HFFc6 (cell line): ENCODE data around the gene TMEM255B. TPM values are rescaled to one million over a fixed set of nuclear protein-coding genes. Genes with fewer than 3 reads are reported as not detected.

Experiments
- DNase-seq: peaks from one replicate; pipeline ENCODE4 v3.0.0-alpha.2; 2018
- H3K27ac Mint-ChIP-seq: 2 replicates; pipeline ENCODE4 v1.8.0; 2020; ENCODE audit warnings: mild to moderate bottlenecking, mixed read lengths
- H3K27me3 Mint-ChIP-seq: 2 replicates; pipeline ENCODE4 v1.8.0; 2021; ENCODE audit warnings: mild to moderate bottlenecking, moderate library complexity, mixed read lengths; ENCODE audit not compliant: insufficient read depth
- H3K36me3 Mint-ChIP-seq: 2 replicates; pipeline ENCODE4 v1.8.0; 2021; ENCODE audit warnings: low read depth, mixed read lengths
- H3K4me1 Mint-ChIP-seq: 2 replicates; pipeline ENCODE4 v1.8.0; 2020; ENCODE audit warnings: low read depth, mixed read lengths
- H3K4me3 Mint-ChIP-seq: 2 replicates; pipeline ENCODE4 v1.8.0; 2020; ENCODE audit warnings: mild to moderate bottlenecking, moderate library complexity, mixed read lengths
- H3K9me3 Mint-ChIP-seq: 2 replicates; pipeline ENCODE4 v1.8.0; 2020; ENCODE audit warnings: mild to moderate bottlenecking, mixed read lengths
- total RNA-seq, 6 experiments: library from RNA; stranded (reverse); fragmentation: NEBNext Ultra II Directional; extraction: Animal tissue kit (Norgen Biotek cat#: 25700); gene quantifications; 2 replicates in 1 of 6; 3 replicates in 5 of 6; pipeline ENCODE4 v1.2.3, GENCODE V29; 2021
- TF ChIP-seq, protein P1 (sequence below): fragments of 200-600 bp; sonication (generic); IDR thresholded peaks from 2 replicates; pipeline ENCODE4 v1.5.0; 2021; ENCODE audit warnings: antibody characterized with exemption, mild to moderate bottlenecking

The TMEM255B gene
- total RNA-seq, 6 experiments from 2014 or later = 8.2 to 10.3 (median 9.1) TPM

DNA sequence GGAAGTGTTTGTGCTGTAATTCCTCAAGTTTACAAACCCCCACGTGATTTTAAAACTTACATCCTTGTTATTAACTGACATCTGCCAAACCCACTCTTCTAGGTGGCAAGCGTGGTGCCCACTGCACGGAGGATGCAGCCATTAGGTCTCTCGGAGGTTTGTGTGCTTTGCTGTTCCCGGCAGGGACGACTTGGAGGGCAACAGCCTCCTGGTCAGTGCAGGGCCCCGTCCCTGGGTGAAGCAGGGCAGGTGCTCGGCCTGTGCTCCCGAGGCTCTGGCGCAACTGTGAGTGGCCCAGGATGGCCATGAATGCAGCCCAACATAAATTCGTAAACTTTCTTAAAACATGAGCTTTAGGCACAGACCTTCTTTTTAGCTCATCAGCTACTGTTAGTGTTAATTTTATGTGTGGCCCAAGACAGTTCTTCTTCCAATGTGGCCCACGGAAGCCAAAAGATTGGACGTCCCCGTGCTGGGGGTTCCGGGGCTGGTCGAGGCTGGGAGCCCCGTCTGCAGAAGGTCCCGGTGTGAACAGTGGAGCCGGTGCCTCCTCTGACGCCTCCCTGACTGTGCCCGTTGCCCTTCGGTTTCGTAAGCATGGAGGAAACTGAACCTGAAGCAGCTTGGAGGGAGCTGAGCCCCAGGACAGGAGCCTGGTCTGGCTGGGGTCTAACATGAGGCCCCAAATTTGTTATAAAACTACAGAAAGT is 93.0 kb downstream of the TMEM255B start:
- TF ChIP-seq, protein P1, sequence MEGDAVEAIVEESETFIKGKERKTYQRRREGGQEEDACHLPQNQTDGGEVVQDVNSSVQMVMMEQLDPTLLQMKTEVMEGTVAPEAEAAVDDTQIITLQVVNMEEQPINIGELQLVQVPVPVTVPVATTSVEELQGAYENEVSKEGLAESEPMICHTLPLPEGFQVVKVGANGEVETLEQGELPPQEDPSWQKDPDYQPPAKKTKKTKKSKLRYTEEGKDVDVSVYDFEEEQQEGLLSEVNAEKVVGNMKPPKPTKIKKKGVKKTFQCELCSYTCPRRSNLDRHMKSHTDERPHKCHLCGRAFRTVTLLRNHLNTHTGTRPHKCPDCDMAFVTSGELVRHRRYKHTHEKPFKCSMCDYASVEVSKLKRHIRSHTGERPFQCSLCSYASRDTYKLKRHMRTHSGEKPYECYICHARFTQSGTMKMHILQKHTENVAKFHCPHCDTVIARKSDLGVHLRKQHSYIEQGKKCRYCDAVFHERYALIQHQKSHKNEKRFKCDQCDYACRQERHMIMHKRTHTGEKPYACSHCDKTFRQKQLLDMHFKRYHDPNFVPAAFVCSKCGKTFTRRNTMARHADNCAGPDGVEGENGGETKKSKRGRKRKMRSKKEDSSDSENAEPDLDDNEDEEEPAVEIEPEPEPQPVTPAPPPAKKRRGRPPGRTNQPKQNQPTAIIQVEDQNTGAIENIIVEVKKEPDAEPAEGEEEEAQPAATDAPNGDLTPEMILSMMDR = no peak
- H3K36me3 Mint-ChIP-seq = peaks cover 36% of the 10 kb centered on the region

DNA sequence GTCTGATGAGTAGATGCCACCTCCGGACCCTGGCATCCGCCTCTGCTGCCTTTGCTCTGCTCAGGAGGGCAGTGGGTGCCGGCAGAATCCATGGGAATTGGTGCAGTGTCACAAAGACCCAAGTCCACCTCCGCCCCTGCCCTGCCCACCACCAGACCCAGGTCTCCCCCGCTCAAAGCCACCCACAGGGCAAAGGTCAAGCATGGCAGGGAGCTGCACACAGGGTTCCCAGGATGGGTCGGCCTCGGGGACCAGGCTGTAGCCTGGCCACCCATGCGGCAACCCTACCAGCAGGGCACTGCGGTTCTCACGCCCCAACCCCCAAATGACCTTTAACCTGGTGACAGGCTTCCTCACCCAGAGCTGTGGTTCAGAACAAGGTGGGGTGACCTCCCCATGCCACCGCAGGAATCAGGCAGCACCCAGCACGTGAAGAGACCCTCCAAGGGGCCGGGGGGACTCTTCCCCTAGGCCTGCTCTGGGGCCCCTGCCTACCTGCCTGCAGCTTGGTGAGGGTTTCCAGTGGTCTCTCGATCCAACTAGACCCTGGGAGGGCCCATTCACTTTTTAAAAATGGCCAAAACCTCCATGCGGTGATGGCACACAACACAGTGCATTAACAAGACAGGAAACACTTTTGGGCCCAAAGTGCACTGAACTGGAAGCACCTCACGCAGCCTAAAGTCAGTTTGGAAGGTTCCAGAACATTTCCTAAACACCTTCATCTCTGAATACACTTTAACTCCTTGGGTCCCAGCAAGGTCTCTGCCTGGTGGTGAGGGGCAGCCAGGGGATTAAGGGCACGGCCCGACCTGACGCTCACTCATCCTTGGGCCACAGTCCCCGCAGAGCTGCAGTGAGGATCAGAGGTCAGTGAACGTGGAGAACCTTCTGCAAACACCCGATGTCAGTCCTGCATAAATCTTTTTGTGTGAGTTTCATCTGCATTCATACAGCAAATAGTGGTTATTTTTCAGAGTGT is 93.8 kb downstream of the TMEM255B start:
- Mint-ChIP-seq H3K27ac (peak overlapping the region; percentile 78), H3K4me3 (peak overlapping the region; percentile 47; the same call in 1 of the 2 replicates), H3K4me1 (peaks cover 21% of the 10 kb centered on the region), H3K36me3 (peaks cover 31% of the 10 kb centered on the region), H3K27me3 (peaks cover 16% of the 10 kb centered on the region), H3K9me3 (no peaks in the 10 kb centered on the region)
- TF ChIP-seq, protein P1 = no peak
- no peak for DNase-seq

More for the DNA sequence above, 93.0 kb downstream of the TMEM255B start:
- DNase-seq = no peak
- H3K4me3 Mint-ChIP-seq = no peak overlapping the region; the same call in 1 of the 2 replicates
- H3K27ac Mint-ChIP-seq = no peak overlapping the region; the same call in 1 of the 2 replicates
- H3K9me3 Mint-ChIP-seq = no peaks in the 10 kb centered on the region
- H3K27me3 Mint-ChIP-seq = peaks cover 16% of the 10 kb centered on the region
- H3K4me1 Mint-ChIP-seq = peaks cover 12% of the 10 kb centered on the region

DNA sequence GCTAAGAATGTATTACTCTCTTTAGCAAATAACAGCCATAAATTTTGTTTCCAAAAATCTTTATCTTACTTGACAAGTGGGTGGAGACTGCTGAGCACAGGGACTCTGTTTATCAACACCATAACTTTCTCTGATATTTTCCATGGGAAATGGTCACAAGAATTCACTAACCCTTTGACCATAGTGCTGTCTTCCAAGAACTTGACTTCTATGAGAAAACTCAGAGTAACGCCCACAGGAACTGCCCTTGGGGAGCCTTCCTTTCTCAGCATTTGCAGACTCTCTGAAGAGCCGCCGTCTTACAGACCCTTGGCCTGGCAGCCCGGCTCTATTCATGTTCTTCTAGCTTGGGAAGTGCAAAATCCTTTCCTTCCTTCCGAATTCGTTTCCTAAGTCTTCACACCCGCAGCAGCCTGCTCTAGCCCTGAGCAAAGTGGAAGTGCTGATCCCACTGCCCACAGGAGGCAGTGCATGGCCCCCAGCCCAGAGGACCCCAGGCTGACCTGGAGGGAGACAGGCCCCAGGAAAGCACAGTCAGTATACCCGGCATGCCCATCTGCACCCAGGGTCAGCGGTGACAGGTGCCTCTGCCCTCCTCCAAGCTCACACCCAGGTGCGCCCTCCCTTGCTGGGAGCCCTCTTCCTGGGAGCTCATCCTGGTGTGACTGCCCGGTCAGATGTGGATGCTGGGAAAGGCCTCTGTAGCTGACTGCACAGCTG is 94.7 kb downstream of the TMEM255B start:
- Mint-ChIP-seq H3K4me1 (peaks cover 29% of the 10 kb centered on the region), H3K27ac (peak overlapping the region; percentile 78), H3K36me3 (peaks cover 33% of the 10 kb centered on the region), H3K9me3 (no peaks in the 10 kb centered on the region; the same call in 1 of the 2 replicates), H3K4me3 (peak overlapping the region; percentile 47; the same call in 1 of the 2 replicates), H3K27me3 (peaks cover 16% of the 10 kb centered on the region)
- DNase-seq = no peak
- TF ChIP-seq, protein P1 = no peak

DNA sequence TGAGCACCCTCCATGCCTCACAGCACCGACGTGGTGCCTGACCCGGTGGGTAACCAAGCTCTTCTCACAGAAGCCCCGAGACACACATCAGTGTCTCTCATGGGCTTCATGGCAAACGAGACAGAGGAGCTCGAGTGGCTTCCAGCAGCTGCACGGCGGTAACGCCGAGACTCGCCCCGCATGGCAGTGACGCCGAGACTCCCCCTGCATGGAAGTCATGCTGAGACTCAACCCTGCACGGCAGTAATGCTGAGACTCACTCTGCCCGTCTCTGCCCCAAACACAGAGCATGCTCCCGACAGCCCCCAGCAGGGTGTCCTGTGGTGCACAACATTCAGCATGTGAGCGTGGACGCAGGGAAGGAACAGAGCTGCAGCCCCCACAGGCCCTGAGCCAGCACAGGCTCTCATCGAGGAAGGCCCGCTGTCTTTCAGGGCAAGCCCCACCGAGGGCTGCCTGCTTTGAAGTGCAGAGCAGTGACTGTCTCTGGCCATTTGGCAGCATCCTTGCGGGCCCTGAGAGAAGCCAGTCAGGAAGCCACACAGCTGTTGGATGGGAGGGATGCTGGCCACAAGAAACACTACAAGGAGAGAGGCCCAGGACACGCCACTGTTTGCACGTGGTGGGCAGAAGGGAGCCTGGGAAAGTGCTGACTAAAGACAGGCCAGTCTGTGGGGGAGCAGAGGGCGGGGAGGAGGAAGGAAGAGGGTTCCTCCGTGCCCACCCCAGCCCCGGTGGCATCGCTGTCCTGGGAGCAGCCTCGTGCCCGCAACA is 95.4 kb downstream of the TMEM255B start:
- Mint-ChIP-seq H3K27ac (peak overlapping the region; percentile 78), H3K4me3 (peak overlapping the region; percentile 30; the same call in 1 of the 2 replicates), H3K36me3 (peaks cover 35% of the 10 kb centered on the region), H3K9me3 (no peaks in the 10 kb centered on the region; the same call in 1 of the 2 replicates), H3K4me1 (peaks cover 37% of the 10 kb centered on the region), H3K27me3 (peaks cover 17% of the 10 kb centered on the region)
- no peak for DNase-seq
- TF ChIP-seq, protein P1 = 0 out of 2 replicates have a peak, but pooled peaks have one; percentile 2
